RKO (cell line): Measurements from ENCODE around the gene CDKN3.

ENCODE experiments used
- DNase-seq: peaks from one replicate; pipeline ENCODE4 v3.0.0-alpha.2; 2016; ENCODE audit warnings: low spot score

CDKN3 gene, protein sequence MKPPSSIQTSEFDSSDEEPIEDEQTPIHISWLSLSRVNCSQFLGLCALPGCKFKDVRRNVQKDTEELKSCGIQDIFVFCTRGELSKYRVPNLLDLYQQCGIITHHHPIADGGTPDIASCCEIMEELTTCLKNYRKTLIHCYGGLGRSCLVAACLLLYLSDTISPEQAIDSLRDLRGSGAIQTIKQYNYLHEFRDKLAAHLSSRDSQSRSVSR

GRCh38 chr14:54396493-54397335 is at the start of gene CDKN3:
CDKN3 (plus strand) TSS chr14:54397007; CDS start chr14:54397069, 62 bp downstream.
- DNase-seq, result peak; percentile 100

GRCh38 chr14:54347044-54347443 is 49.8 kb upstream of the CDKN3 start:
- DNase-seq, result no peak

DNA sequence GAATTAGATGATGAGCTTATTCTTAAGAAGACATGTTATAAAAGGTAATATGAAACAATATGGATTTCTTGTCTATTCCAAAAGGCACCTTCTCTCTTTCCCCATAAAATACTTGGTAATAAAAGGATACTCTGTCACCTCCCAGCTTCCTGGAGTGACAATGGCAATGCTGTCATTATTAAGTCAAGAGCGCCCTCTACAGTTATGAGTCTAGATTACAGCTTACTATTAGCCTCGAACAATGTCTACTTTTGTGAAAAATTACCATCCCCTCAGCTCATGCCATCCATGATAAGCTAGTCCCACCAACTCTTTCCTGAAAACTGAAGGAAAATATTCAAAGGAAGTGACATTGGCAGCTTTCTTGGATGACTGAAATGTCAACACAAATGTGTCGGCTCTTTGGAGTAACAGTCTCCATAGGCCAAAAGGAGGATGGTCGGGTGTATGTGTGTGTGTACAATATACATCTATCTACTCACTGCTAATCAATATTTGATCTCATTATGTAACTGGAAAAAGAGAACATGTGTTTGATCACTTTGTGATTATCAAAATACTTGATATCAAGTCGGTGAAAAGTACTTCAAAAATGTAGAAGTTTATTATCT is 48.7 kb upstream of the CDKN3 start:
- peak; percentile 61 for DNase-seq

- no peak for DNase-seq
These were observed 47.7 kb upstream of the CDKN3 start for GRCh38 chr14:54348923-54349620.

GRCh38 chr14:54349713-54350112 is 47.1 kb upstream of the CDKN3 start:
- DNase-seq, result no peak

DNA sequence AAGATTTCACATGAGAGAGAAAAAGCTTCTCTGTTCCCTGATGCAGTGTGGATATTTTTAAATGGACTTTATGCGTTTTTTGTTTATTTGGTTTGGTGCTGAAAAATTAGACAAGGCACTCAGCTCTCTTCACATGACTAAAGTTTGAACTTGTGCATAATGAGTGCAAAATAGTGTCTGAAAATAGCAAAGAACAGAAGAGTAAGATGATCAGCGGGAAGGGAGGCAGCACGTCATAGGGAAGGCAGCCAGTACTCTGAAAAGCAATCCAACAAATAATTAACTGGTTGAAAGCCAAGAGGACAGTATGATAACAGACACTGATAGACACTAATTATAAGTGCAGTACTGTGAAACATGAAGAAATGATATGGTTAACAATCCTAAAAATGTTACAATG is 46.6 kb upstream of the CDKN3 start:
- DNase-seq, result no peak

GRCh38 chr14:54353266-54353665 is 43.5 kb upstream of the CDKN3 start:
- no peak for DNase-seq

DNA sequence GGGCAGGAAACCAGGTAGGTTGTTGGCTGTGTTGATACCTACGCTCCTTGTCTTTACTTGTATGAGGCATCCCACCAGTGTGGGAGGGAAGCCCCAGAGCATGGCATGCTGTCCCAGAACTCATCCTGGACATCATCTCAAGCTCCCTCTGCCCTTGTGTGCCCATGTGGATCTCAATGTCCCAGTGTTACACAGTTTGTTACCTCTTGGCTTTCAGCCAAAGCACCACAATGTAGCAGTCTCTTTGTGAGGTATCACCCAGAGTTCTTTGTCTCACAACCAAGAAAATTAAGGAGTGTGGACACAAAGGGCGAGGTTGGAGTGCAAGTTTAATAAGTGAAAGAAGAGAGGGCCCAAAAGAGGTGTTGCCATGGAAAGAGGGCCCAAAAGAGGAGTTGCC is 43.1 kb upstream of the CDKN3 start:
- DNase-seq, result no peak

- no peak for DNase-seq
These were observed 42.7 kb upstream of the CDKN3 start for GRCh38 chr14:54354096-54354495.

- no peak for DNase-seq
These were observed 41.7 kb upstream of the CDKN3 start for GRCh38 chr14:54354968-54355641.

GRCh38 chr14:54355698-54356097 is 41.1 kb upstream of the CDKN3 start:
- no peak for DNase-seq

DNA sequence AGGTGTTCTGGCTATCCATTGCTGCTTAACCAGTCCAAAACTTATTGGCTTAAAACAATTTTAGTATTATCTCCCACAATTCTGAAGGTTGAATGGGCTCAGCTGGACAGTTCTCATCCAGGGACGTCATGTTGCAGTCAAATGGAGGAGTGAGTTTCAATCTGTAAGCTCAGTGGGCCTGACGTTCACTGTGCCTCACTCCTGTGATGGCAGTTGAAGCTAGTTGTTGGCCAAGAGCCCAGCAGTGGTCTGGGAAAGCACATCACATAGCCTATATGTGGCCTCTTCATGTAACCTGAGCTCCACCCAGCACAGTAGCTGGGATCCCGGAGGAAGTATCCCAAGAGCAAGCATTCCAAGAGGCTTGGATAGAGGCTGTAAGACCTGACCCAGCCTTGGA is 40.6 kb upstream of the CDKN3 start:
- no peak for DNase-seq

DNA sequence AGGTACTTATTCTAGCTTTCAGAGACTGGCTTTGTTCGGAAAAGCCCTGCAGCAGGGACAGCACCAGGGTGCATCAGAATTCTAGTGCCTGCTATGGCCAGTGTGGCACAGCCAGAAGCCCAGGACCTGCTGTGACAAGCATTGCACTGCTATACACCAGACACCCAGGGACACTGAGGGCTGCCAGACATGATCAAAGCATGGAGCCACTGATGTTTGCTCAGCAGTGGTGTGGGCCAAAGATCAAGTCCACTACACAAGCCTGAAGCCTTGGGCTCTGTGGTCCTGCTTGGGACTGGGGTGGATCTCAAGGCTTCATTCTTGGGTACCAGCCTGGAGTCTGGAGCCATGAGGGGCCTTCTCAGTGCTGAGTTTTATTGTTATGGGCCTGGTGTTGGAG is 36.1 kb upstream of the CDKN3 start:
- no peak for DNase-seq

DNA sequence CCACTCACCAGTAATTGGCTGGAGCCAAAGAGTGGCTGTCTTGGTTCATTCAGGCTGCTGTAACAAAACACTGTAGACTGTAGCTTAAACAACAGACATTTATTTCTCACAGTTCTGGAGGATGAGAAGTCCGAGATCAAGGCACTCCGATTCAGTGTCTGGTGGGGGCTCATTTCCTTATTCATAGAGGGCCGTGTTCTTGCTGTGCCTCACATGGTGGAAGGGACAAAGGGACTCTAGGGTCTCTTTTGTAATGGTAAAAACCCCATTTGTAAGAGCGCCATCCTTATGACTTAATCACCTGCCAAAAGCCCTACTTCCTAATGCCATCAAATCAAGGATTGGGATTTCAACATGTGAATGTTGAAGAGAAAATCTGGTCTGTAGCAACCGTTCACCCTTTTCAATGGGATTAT is 34.7 kb upstream of the CDKN3 start:
- DNase-seq, result no peak

DNA sequence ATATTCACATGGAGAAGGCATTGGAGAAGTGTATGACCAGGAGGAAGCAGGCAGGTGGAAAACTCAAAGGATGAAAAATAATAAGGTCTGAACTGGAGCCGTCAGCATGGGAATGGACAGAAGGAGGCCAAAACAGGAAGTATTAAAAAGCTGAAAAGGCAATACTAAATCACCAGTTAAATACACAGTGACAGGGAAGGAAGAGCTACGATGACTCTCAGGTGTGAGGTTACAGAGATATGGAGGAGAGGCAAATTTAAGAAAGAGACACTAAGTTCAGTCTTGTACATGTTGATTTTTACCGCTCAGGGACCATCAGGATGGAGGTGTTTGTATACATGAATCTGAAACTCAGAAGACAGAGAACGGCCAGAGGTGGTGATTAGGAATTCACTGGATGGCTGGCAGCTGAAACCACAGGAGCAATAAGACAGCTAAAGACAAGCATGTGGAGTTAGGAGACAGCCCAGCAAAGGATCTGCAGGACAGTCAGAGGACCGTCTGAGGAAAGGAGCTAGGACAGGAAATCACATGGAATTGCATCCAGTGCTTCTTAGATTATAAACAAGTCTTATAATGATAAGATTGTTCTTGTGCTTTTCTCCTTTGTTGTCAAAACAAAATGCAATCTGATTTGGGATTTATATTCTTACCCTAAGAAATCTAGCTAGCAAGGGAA is 33.9 kb upstream of the CDKN3 start:
- no peak for DNase-seq

GRCh38 chr14:54364555-54365415 is 32.0 kb upstream of the CDKN3 start:
- no peak for DNase-seq

DNA sequence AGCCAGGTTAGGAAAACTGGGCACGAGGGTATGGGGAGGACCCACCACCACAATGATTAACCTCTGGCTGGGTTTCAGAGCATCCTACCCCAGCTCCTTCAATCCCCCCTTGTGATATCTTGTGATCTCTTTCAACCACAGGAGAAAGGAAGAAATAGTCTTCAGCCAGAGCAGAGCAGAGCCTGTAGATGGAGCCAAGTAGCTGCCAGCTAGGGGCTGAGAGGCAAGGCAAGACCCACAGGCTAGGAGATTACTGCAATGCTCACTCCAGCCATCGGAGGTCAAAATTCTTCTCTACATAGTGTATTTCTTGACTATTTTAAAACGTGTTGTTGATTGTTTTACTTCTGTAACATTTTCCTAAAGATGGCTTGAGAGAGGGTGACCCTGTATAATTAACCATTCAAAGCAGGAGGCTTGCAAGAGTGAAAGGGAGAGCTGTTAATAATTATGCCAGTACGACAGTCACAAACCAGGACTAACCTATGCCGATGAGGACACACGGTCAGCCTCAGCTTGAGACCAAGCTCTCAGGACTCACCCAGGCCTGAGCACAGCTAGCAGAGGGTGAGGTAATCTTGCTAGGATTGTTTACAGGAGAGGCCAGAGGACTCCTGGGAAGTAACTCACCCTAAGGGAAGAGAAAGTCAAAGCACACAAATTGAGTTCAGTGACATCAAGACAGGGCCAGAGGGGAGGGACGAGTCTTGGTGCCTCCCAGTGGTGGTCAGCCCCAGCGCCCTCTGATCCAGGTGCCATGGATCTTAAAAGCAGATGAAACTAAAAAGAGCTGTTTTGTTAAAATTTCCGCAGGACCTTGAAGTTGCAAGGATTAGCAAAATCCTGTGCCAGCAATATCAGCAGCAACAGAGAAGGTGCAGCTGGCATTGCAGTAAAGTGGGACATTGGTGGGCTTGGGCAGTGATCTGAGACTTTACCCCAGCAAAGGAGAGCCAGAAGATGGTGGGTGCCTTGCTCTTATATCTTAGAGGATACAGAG is 29.8 kb upstream of the CDKN3 start:
- DNase-seq, result peak; percentile 77

DNA sequence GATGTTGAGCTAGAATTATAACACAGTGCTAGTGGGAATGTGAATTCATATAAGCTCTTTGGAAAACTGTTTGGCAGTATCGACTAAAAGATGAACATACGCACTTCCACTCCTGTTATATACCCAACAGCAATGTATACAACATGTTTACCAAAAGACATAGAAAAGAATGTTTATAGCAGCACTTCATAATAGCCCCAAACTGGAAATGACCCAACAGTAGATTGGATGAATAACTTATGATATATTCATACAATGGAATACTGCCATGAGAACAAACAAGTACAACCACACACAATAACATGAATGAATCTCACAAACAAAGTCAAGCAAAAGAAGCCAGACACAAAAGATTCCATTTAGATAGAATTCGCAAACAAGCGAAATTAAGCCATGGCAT is 28.5 kb upstream of the CDKN3 start:
- DNase-seq, result no peak

GRCh38 chr14:54369343-54369742 is 27.5 kb upstream of the CDKN3 start:
- no peak for DNase-seq
